ENCODE data around the gene GMCL2. TPM values are rescaled to one million over a fixed set of nuclear protein-coding genes. Genes with fewer than 3 reads are reported as not detected.

Gene GMCL2
- total and polyA plus RNA-seq, 2 experiments from 2014 or later = 0.07 TPM; not detected in 1

DNA sequence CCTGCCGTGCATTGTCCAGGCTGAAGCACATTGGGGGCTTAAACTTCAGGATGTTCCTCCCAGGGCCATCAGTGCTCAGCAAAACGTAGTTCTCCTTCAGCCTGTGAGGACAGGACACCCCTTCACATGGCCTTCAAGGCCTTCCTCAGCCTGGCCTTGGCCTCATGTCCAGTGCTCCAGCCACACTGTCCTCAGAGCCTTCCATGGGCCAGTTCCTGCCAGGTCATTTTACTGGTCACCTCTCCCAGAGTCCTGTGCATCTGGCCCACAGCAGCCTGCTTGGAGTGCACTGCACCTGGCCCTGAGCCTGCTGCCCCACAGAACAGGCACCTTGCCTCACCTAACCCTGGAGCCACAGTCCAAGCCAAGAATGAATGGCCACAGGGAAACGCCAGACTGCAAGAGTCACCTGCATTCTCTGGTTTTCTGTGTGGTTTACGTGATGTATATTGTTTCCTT, 25.9 kb upstream of the GMCL2 start (continued):
- TF ChIP-seq, protein P1, sequence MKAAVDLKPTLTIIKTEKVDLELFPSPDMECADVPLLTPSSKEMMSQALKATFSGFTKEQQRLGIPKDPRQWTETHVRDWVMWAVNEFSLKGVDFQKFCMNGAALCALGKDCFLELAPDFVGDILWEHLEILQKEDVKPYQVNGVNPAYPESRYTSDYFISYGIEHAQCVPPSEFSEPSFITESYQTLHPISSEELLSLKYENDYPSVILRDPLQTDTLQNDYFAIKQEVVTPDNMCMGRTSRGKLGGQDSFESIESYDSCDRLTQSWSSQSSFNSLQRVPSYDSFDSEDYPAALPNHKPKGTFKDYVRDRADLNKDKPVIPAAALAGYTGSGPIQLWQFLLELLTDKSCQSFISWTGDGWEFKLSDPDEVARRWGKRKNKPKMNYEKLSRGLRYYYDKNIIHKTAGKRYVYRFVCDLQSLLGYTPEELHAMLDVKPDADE (IDR thresholded peaks at IDR 0.05) = no peak
- TF ChIP-seq EZH2 (IDR thresholded peaks at IDR 0.05; ENCODE audit: low read depth, unreplicated experiment) = no peak
- TF ChIP-seq, protein P2, sequence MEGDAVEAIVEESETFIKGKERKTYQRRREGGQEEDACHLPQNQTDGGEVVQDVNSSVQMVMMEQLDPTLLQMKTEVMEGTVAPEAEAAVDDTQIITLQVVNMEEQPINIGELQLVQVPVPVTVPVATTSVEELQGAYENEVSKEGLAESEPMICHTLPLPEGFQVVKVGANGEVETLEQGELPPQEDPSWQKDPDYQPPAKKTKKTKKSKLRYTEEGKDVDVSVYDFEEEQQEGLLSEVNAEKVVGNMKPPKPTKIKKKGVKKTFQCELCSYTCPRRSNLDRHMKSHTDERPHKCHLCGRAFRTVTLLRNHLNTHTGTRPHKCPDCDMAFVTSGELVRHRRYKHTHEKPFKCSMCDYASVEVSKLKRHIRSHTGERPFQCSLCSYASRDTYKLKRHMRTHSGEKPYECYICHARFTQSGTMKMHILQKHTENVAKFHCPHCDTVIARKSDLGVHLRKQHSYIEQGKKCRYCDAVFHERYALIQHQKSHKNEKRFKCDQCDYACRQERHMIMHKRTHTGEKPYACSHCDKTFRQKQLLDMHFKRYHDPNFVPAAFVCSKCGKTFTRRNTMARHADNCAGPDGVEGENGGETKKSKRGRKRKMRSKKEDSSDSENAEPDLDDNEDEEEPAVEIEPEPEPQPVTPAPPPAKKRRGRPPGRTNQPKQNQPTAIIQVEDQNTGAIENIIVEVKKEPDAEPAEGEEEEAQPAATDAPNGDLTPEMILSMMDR (conservative IDR thresholded peaks at IDR 0.05; ENCODE audit: low read depth in 2 of 2) = no peak
- no peak for TF ChIP-seq POLR2AphosphoS5 (IDR thresholded peaks at IDR 0.05; ENCODE audit: low read depth)
- TF ChIP-seq STAT1 (IDR thresholded peaks at IDR 0.05; ENCODE audit: unreplicated experiment) = no peak
- no peak for TF ChIP-seq EZH2phosphoT487 (IDR thresholded peaks at IDR 0.05; ENCODE audit: unreplicated experiment)
- no peak for TF ChIP-seq ZNF331 (CRISPR knock-in tag; IDR thresholded peaks at IDR 0.05; ENCODE audit: low read depth)
- TF ChIP-seq JUNB (IDR thresholded peaks at IDR 0.05; ENCODE audit: unreplicated experiment) = no peak
- TF ChIP-seq NANOG (IDR thresholded peaks at IDR 0.05; ENCODE audit: borderline replicate concordance) = no peak

DNA sequence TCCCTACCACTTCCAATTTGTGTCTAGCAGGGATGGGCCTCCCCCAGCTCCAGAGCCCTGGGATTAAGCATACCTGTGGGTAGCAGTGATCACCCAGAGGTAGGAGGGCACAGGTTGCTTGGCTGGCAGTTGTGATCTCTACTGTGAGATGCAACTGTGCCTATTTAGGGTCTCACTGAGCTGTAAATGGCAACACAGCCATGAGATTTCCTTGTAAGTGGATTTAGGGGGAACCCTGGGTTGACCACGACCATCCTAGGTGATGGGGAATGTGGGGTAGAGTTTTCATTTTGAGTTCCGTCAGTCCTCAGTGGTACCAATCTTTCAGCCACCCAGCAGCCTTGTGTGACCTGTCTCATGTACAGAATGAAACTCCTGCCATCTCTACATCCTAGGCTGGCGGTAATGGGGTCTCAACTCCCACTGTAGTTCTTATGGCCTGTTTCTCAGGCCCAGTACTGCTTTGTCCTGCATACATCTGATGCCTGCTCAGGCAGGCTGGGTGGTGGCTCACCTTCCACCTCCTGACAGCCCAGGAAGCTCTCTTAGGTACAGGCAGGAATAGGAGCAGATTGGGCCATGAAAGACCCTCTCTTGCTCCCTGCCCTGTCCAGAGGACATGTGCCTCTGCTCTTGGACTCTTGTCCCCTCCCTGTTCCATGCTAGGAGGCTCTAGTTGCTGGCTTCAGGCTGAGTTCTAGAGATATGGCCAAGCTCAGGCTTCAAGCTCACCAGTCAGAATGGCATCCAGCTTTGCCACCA, 25.3 kb upstream of the GMCL2 start:
- Mint-ChIP-seq H3K9me3 (no peaks in the 10 kb centered on the region), H3K27ac (no peak overlapping the region), H3K4me3 (no peak overlapping the region), H3K27me3 (ENCODE audit: insufficient read depth, low read depth, poor library complexity) (peaks cover 39% of the 10 kb centered on the region), H3K36me3 (ENCODE audit: low read depth) (peaks cover 98% of the 10 kb centered on the region), H3K4me1 (peaks cover 40% of the 10 kb centered on the region)
- H3K4me1 ChIP-seq (ENCODE audit: insufficient read depth) = peaks cover 8% of the 10 kb centered on the region; the same call in 1 of the 2 replicates
- no peak overlapping the region for H3K4me2 ChIP-seq
- H3K9me2 ChIP-seq (ENCODE audit: insufficient read depth) = no peaks in the 10 kb centered on the region
- H4K20me1 ChIP-seq (replicated peaks; ENCODE audit: insufficient read depth) = peaks cover 50% of the 10 kb centered on the region
- 0 out of 2 replicates have a peak overlapping the region, but pooled peaks have one; percentile 50 for H3K27ac ChIP-seq (ENCODE audit: low read depth)
- H3K27me3 ChIP-seq (ENCODE audit: insufficient read depth) = no peaks in the 10 kb centered on the region
- DNase-seq (ENCODE audit: low spot score) (no peak), ATAC-seq (peak; percentile 1; the same call in 2 of the 3 replicates)
- H3K36me3 ChIP-seq (ENCODE audit: insufficient read depth) = peaks cover 57% of the 10 kb centered on the region
- H2AFZ ChIP-seq = no peak overlapping the region
- H3F3A ChIP-seq (replicated peaks; ENCODE audit: low read depth) = peaks cover 81% of the 10 kb centered on the region
- no peak overlapping the region for H3K4me3 ChIP-seq
- H3K79me2 ChIP-seq (replicated peaks; ENCODE audit: insufficient read depth) = peaks cover 18% of the 10 kb centered on the region
- TF ChIP-seq ZNF114 (CRISPR knock-in tag; IDR thresholded peaks at IDR 0.05) (no peak), POLR2AphosphoS5 (IDR thresholded peaks at IDR 0.05; ENCODE audit: low read depth) (peak; percentile 65), NANOG (IDR thresholded peaks at IDR 0.05; ENCODE audit: borderline replicate concordance) (no peak), JUNB (IDR thresholded peaks at IDR 0.05; ENCODE audit: unreplicated experiment) (no peak), ZNF331 (CRISPR knock-in tag; IDR thresholded peaks at IDR 0.05; ENCODE audit: low read depth) (no peak)
- TF ChIP-seq, protein P3, sequence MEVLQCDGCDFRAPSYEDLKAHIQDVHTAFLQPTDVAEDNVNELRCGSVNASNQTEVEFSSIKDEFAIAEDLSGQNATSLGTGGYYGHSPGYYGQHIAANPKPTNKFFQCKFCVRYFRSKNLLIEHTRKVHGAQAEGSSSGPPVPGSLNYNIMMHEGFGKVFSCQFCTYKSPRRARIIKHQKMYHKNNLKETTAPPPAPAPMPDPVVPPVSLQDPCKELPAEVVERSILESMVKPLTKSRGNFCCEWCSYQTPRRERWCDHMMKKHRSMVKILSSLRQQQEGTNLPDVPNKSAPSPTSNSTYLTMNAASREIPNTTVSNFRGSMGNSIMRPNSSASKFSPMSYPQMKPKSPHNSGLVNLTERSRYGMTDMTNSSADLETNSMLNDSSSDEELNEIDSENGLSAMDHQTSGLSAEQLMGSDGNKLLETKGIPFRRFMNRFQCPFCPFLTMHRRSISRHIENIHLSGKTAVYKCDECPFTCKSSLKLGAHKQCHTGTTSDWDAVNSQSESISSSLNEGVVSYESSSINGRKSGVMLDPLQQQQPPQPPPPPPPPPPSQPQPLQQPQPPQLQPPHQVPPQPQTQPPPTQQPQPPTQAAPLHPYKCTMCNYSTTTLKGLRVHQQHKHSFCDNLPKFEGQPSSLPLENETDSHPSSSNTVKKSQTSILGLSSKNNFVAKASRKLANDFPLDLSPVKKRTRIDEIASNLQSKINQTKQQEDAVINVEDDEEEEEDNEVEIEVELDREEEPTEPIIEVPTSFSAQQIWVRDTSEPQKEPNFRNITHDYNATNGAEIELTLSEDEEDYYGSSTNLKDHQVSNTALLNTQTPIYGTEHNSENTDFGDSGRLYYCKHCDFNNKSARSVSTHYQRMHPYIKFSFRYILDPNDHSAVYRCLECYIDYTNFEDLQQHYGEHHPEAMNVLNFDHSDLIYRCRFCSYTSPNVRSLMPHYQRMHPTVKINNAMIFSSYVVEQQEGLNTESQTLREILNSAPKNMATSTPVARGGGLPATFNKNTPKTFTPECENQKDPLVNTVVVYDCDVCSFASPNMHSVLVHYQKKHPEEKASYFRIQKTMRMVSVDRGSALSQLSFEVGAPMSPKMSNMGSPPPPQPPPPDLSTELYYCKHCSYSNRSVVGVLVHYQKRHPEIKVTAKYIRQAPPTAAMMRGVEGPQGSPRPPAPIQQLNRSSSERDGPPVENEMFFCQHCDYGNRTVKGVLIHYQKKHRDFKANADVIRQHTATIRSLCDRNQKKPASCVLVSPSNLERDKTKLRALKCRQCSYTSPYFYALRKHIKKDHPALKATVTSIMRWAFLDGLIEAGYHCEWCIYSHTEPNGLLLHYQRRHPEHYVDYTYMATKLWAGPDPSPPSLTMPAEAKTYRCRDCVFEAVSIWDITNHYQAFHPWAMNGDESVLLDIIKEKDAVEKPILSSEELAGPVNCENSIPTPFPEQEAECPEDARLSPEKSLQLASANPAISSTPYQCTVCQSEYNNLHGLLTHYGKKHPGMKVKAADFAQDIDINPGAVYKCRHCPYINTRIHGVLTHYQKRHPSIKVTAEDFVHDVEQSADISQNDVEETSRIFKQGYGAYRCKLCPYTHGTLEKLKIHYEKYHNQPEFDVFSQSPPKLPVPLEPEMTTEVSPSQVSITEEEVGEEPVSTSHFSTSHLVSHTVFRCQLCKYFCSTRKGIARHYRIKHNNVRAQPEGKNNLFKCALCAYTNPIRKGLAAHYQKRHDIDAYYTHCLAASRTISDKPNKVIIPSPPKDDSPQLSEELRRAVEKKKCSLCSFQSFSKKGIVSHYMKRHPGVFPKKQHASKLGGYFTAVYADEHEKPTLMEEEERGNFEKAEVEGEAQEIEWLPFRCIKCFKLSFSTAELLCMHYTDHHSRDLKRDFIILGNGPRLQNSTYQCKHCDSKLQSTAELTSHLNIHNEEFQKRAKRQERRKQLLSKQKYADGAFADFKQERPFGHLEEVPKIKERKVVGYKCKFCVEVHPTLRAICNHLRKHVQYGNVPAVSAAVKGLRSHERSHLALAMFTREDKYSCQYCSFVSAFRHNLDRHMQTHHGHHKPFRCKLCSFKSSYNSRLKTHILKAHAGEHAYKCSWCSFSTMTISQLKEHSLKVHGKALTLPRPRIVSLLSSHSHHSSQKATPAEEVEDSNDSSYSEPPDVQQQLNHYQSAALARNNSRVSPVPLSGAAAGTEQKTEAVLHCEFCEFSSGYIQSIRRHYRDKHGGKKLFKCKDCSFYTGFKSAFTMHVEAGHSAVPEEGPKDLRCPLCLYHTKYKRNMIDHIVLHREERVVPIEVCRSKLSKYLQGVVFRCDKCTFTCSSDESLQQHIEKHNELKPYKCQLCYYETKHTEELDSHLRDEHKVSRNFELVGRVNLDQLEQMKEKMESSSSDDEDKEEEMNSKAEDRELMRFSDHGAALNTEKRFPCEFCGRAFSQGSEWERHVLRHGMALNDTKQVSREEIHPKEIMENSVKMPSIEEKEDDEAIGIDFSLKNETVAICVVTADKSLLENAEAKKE (CRISPR knock-in tag; IDR thresholded peaks at IDR 0.05) = no peak
- TF ChIP-seq, protein P2 (conservative IDR thresholded peaks at IDR 0.05; ENCODE audit: low read depth in 2 of 2) = no peak

Measured in GM23338 (cell line).